ENCODE results near the gene CELF2. TPM values are rescaled to one million over a fixed set of nuclear protein-coding genes. Genes with fewer than 3 reads are reported as not detected.

Gene CELF2
- total RNA-seq, 1 donor from 2014 or later, result 110 TPM

DNA sequence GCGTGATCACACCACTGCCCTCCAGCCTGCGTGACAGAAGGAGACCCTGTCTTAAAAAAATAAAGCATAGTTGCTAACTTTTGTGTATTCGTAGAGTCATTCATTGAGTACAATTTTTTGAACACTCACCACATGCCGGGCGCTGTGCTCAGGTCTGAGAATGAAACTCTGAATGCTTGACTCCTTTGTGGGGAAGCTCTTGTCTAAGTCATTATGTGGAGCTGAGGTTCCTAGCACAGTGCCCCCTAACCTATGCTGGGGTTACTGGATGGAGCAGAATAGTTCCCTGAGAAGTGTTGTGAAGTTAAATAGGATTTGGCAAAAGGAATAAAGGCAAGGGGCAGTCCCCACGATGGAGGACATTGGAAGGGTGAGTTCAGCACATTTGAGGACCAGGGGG lies 123.3 kb downstream of the CELF2 start:
- DNase-seq, result no peak
- Histone ChIP-seq H3K27me3 (no peaks in the 10 kb centered on the region), H3K36me3 (no peaks in the 10 kb centered on the region), H3K27ac (no peak overlapping the region), H3K9me3 (no peaks in the 10 kb centered on the region), H3K4me3 (no peak overlapping the region), H3K4me1 (peaks cover 11% of the 10 kb centered on the region)
- no peak for ATAC-seq
- TF ChIP-seq, protein P1, sequence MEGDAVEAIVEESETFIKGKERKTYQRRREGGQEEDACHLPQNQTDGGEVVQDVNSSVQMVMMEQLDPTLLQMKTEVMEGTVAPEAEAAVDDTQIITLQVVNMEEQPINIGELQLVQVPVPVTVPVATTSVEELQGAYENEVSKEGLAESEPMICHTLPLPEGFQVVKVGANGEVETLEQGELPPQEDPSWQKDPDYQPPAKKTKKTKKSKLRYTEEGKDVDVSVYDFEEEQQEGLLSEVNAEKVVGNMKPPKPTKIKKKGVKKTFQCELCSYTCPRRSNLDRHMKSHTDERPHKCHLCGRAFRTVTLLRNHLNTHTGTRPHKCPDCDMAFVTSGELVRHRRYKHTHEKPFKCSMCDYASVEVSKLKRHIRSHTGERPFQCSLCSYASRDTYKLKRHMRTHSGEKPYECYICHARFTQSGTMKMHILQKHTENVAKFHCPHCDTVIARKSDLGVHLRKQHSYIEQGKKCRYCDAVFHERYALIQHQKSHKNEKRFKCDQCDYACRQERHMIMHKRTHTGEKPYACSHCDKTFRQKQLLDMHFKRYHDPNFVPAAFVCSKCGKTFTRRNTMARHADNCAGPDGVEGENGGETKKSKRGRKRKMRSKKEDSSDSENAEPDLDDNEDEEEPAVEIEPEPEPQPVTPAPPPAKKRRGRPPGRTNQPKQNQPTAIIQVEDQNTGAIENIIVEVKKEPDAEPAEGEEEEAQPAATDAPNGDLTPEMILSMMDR (IDR thresholded peaks at IDR 0.05), result no peak
- intact Hi-C loops (cut with DNase I), result no loop called here

DNA sequence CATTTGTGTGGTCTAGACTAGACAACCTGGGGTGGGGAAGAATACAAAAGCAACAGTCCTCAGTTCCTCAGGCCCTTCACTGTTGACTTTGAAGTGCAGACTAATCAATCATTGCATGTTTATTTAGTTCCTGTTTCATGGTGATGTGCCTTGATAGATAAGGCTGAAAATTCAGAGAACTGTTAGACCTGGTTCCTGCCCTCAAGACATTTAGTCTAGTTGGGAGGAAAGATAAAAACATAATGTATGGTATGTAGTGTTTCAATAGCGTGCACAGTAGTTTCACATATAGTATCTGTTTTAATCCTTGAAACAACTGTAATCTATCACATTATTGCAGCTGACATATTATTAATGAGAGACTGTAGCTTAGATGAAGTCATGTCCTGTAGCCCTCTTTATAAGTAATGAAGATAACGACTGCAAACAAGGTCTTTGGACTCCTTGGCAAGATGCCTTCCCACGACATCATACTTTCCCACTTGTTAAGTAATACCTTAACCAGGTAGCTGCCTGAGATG lies 124.0 kb downstream of the CELF2 start:
- DNase-seq (no peak), ATAC-seq (no peak)
- peaks cover 18% of the 10 kb centered on the region for H3K4me1 ChIP-seq
- no peaks in the 10 kb centered on the region for H3K27me3 ChIP-seq
- intact Hi-C loops (cut with DNase I), result no loop called here
- H3K27ac ChIP-seq, result no peak overlapping the region
- no peaks in the 10 kb centered on the region for H3K9me3 ChIP-seq
- no peak overlapping the region for H3K4me3 ChIP-seq
- TF ChIP-seq, protein P1 (IDR thresholded peaks at IDR 0.05), result no peak
- H3K36me3 ChIP-seq, result no peaks in the 10 kb centered on the region

DNA sequence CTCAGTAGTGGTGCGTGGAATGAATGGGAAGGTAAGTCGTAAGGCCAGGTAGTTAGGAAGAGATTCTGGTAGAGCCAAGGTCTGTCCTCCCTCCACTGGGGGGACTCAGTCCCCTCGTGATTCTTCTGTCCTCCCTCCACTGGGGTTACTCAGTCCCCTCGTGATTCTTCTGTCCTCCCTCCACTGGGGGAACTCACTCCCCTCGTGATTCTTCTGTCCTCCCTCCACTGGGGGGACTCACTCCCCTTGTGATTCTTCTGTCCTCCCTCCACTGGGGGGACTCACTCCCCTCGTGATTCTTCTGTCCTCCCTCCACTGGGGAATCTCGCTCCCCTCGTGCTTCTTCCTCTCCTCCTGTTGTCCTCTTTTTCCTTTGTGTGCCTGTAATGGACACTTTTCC lies 125.1 kb downstream of the CELF2 start:
- intact Hi-C loops (cut with DNase I), result no loop called here
- ATAC-seq (no peak), DNase-seq (no peak)
- no peaks in the 10 kb centered on the region for H3K9me3 ChIP-seq
- no peaks in the 10 kb centered on the region for H3K36me3 ChIP-seq
- TF ChIP-seq, protein P1 (IDR thresholded peaks at IDR 0.05), result no peak
- no peaks in the 10 kb centered on the region for H3K27me3 ChIP-seq
- no peak overlapping the region for H3K4me3 ChIP-seq
- peaks cover 29% of the 10 kb centered on the region for H3K4me1 ChIP-seq
- no peak overlapping the region for H3K27ac ChIP-seq

DNA sequence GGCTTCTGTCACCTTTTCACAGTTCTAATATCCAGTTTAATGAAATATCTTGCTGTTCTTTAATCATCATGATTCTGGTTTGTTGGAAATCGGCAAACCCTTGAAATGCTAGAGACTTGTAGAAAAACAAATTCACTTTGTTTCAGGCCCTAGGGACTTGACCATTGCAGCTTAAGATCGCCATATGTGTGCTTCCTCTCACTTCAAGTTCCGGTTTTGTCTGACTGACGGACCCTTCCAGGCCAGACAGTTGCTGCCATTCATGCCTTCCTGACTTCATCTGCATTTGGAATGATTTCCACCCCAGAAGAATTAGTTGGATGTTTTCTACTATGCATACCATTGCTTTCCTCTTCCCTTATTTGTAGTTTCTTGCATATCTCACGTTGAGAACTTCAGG lies 125.6 kb downstream of the CELF2 start:
- Histone ChIP-seq H3K36me3 (no peaks in the 10 kb centered on the region), H3K4me1 (peaks cover 34% of the 10 kb centered on the region), H3K4me3 (no peak overlapping the region), H3K9me3 (no peaks in the 10 kb centered on the region), H3K27me3 (no peaks in the 10 kb centered on the region), H3K27ac (no peak overlapping the region)
- ATAC-seq, result no peak
- no peak for DNase-seq
- intact Hi-C loops (cut with DNase I), result no loop called here
- TF ChIP-seq, protein P1 (IDR thresholded peaks at IDR 0.05), result no peak

DNA sequence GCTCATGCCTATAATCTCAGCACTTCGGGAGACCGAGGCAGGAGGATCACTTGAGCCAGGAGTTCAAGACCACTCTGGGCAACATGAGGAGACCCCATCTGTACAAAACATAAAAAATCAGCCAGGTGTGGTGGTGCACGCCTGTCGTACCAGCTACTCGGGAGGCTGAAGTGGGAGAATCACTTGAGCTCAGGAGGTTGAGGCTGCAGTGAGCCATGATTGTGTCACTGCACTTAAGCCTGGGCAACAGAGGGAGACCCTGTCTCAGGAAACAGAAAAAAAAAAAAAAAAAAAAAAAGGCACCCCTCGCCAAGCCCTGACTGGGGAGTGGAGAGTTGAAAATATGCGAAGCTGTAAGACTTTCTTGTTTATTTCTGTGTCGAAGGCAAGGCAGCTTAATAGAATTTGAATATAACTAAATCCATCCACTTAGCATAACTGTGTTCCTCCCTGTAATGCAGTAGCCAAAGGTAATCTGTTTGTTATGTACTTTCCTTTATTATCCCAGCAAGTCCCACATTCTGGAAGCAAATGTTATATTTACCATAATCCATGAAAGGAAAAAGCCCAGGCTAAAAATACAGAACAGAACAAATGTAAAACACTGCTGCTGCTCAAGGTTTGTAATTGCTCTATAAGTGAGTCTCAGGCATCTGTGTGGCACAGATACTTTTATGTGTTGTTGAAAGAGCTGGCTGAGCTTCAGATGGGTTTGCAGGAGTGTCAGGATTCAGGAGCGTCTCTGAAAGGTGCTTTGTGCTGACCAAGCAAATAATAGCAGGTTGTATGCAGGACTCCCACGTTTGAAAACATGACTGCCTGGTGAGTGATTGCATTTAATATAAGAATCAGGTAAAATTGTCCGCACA lies 127.2 kb downstream of the CELF2 start:
- H3K4me3 ChIP-seq, result no peak overlapping the region
- TF ChIP-seq, protein P1 (IDR thresholded peaks at IDR 0.05), result no peak
- no peaks in the 10 kb centered on the region for H3K36me3 ChIP-seq
- no peaks in the 10 kb centered on the region for H3K9me3 ChIP-seq
- ATAC-seq (no peak), DNase-seq (no peak)
- no peaks in the 10 kb centered on the region for H3K27me3 ChIP-seq
- H3K4me1 ChIP-seq, result peaks cover 44% of the 10 kb centered on the region
- peak overlapping the region; percentile 6 for H3K27ac ChIP-seq
- intact Hi-C loops (cut with DNase I), result no loop called here
